Activated T-cell treated with anti-CD3 and anti-CD28 coated beads, Interleukin-2, amount 50 U/mL, for 24 hours (primary cell): Measurements from ENCODE around the gene MAG.

Experiments used
- DNase-seq: peaks from one replicate; pipeline ENCODE4 v3.0.0-alpha.2; 2020
- H3K27ac Mint-ChIP-seq: 2 replicates; pipeline ENCODE4 v1.8.0; 2020; ENCODE audit warnings: mild to moderate bottlenecking, mixed read lengths
- H3K27me3 Mint-ChIP-seq: 2 replicates; pipeline ENCODE4 v1.8.0; 2020; ENCODE audit warnings: mixed read lengths
- H3K36me3 Mint-ChIP-seq: 2 replicates; pipeline ENCODE4 v1.8.0; 2020; ENCODE audit warnings: low read depth, mixed read lengths
- H3K4me1 Mint-ChIP-seq: 2 replicates; pipeline ENCODE4 v1.8.0; 2020; ENCODE audit warnings: low read depth, mixed read lengths
- H3K4me3 Mint-ChIP-seq: 2 replicates; pipeline ENCODE4 v1.8.0; 2020; ENCODE audit warnings: mild to moderate bottlenecking, moderate library complexity, mixed read lengths
- H3K9me3 Mint-ChIP-seq: 2 replicates; pipeline ENCODE4 v1.8.0; 2020; ENCODE audit warnings: mixed read lengths

Gene MAG

DNA sequence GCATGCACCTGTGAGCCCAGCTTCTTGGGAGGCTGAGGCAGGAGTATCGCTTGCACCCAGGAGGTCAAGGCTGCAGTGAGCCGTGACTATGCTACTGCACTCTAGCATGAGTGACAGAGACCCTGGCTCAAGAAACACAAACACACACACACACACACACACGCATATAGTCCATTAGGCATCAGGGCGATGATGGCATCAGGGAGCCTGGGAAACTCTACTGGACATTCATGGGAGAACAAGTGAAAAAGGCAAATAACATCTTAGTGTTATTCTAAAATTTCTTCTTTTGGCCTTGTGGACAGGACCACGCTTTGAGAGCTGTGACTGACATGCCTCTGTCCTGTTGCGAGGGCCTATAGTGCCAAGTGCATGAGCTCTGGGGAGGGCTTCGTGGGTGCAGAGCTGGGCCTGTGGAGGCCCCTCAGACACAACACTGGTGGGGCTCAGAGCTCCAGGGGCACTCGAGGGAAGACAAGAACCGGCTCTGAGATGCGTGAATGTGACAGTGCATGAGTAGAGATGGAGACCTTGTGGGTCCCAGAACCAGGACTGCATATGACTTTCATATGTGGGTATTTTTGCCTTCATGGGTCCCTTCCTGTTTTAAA lies 31.2 kb upstream of the MAG start:
- DNase-seq, result peak; percentile 27
- H3K4me3 Mint-ChIP-seq, result no peak overlapping the region
- peak overlapping the region; percentile 66 for H3K27ac Mint-ChIP-seq

GRCh38 chr19:35261356-35262100 lies 30.4 kb upstream of the MAG start:
- Mint-ChIP-seq H3K27ac (peak overlapping the region; percentile 18), H3K4me3 (no peak overlapping the region), H3K4me1 (peaks cover 36% of the 10 kb centered on the region), H3K36me3 (peaks cover 37% of the 10 kb centered on the region), H3K27me3 (no peaks in the 10 kb centered on the region), H3K9me3 (no peaks in the 10 kb centered on the region)
- DNase-seq, result peak; percentile 35

More for the DNA sequence above, 31.2 kb upstream of the MAG start:
- Mint-ChIP-seq H3K4me1 (peaks cover 31% of the 10 kb centered on the region), H3K9me3 (no peaks in the 10 kb centered on the region), H3K36me3 (peaks cover 30% of the 10 kb centered on the region), H3K27me3 (no peaks in the 10 kb centered on the region)

GRCh38 chr19:35262101-35262761 lies 29.7 kb upstream of the MAG start:
- Mint-ChIP-seq H3K4me3 (no peak overlapping the region), H3K36me3 (peaks cover 38% of the 10 kb centered on the region), H3K27me3 (no peaks in the 10 kb centered on the region), H3K4me1 (peaks cover 35% of the 10 kb centered on the region), H3K27ac (peak overlapping the region; percentile 13), H3K9me3 (no peaks in the 10 kb centered on the region)
- DNase-seq, result peak; percentile 33

DNA sequence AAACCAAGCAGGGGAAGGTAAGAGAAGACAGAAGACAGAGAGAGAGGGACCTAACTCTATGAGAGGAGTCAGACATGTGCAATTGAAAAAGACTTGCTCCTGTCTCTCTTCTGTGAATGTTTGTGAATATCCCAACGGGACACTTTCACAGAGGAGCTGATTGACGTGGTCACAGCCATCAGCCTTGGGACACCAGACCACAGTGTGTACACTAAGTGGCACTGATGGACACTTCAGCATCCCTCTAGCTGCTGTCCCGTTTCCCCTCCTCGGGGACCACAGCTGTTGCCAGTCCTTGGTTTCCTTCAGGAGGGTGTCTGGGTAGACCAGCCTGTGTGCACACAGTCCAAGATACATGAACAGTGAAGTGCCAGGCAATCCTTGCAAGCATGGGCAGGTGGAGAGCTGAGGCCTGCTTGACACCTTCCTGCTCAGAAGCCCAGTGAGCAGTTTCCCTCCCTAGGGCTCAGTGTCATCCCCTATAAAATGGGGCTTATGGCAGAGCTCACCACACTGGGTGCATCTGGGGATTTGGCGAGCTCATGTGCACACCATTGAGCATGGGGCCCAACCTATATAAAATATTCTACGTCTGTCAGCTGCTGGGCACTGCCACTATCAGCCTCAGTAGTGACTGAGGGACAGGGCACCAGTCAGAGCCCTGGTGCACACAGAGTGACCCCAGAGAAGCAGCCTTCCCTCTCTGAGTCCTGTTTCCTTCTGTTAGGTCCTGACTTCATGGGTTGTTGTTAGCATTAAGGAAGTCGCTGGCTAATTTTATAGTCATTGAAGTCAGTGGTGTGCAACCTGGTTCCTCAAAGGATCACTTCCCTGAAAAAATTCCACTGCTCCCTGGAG lies 27.5 kb upstream of the MAG start:
- Mint-ChIP-seq H3K4me3 (no peak overlapping the region), H3K27me3 (no peaks in the 10 kb centered on the region), H3K27ac (peak overlapping the region; percentile 97), H3K4me1 (peaks cover 28% of the 10 kb centered on the region), H3K36me3 (peaks cover 41% of the 10 kb centered on the region), H3K9me3 (no peaks in the 10 kb centered on the region)
- DNase-seq, result peak; percentile 33

DNA sequence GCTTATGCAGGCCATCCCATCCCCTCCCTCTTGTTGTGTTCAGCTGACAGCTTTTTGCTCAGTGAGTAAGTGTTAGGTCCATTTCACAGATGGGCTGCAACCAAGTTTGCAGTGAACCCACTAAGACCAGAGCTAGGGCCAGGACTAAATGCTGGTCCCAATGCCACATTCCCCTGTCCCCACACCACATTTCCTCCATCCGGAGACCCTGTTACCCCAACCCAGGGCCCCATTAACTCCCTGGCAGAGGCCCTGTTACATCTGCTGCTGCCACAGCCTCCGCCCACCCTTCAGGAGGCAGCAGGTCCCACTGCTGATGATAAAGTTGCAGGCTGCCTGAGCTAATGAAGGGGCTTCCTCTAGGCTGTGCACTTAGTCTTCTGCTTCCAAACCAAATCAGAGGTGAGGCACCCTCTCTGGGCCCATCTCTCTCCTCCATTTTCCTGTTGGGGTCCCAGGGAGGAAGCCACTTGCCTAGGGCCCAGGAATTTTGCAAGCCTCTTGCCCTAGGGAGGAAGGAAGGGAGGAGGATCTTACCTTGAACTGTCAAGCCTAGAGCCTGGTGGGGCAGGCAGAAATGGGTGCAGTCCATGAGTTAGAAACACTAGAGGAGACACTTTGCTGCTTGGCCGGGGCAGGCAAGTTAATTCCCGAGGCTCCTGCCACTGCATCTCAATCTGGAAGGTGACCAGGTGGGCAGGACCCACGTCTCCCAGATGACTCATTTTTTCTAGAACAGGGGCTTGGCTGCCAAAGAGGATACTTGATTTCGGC lies 26.6 kb upstream of the MAG start:
- Mint-ChIP-seq H3K36me3 (peaks cover 42% of the 10 kb centered on the region), H3K27ac (peak overlapping the region; percentile 97), H3K27me3 (no peaks in the 10 kb centered on the region), H3K4me1 (peaks cover 30% of the 10 kb centered on the region), H3K9me3 (no peaks in the 10 kb centered on the region), H3K4me3 (peak overlapping the region; percentile 93)
- peak; percentile 32 for DNase-seq

DNA sequence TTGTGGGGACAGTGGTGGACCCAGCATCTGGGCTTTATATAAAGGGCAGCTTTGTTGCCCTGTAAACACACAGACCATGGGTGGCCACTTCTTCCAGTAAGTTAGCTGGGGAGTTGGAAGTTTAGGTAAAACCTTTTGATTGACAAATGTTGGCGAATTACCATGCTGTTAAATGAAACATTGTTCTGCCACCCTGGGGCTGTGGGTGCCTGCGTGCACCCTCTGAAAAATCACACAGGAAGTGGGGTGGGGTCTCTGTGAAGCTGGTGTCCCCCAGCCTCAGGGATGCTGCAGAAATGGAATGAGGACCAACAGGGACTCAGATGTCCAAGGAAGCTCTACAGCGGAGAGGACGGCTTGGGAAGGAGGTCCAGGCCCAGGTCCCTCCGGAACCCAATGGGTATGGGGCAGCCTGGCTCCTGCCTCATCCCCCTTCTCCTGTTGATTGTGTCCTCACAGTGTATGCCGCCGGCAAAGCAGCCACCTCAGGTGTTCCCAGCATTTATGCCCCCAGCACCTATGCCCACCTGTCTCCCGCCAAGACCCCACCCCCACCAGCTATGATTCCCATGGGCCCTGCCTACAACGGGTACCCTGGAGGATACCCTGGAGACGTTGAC lies 26.0 kb upstream of the MAG start:
- H3K36me3 Mint-ChIP-seq, result peaks cover 49% of the 10 kb centered on the region
- DNase-seq, result peak; percentile 32
- H3K4me3 Mint-ChIP-seq, result peak overlapping the region; percentile 93
- H3K27me3 Mint-ChIP-seq, result no peaks in the 10 kb centered on the region
- peaks cover 33% of the 10 kb centered on the region for H3K4me1 Mint-ChIP-seq
- peak overlapping the region; percentile 97 for H3K27ac Mint-ChIP-seq
- H3K9me3 Mint-ChIP-seq, result no peaks in the 10 kb centered on the region

DNA sequence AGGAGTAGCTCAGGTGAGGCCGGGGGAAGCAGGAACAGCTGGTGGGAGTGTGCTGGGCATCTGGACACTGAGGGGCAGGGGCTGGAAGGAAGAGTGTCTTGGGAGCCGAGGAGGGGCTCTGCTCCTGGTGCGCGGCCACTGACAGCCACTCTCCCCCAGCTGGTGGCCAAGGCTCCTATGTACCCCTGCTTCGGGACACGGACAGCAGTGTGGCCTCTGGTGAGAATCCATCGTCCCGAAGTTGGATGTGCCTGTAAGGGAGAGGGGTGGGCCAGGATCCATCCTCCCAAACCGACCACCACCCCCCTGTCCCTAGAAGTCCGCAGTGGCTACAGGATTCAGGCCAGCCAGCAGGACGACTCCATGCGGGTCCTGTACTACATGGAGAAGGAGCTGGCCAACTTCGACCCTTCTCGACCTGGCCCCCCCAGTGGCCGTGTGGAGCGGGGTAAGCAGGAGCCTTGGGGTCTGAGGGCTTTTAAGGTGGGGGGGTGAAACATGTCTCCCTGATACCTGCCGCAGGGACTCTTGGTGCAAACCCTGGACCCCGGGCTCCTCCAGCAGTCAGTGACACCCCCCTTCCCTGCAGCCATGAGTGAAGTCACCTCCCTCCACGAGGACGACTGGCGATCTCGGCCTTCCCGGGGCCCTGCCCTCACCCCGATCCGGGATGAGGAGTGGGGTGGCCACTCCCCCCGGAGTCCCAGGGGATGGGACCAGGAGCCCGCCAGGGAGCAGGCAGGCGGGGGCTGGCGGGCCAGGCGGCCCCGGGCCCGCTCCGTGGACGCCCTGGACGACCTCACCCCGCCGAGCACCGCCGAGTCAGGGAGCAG lies 25.2 kb upstream of the MAG start:
- H3K4me3 Mint-ChIP-seq, result peak overlapping the region; percentile 93
- H3K27me3 Mint-ChIP-seq, result no peaks in the 10 kb centered on the region
- no peaks in the 10 kb centered on the region for H3K9me3 Mint-ChIP-seq
- H3K4me1 Mint-ChIP-seq, result peaks cover 34% of the 10 kb centered on the region
- H3K36me3 Mint-ChIP-seq, result peaks cover 56% of the 10 kb centered on the region
- peak; percentile 63 for DNase-seq
- H3K27ac Mint-ChIP-seq, result peak overlapping the region; percentile 97

DNA sequence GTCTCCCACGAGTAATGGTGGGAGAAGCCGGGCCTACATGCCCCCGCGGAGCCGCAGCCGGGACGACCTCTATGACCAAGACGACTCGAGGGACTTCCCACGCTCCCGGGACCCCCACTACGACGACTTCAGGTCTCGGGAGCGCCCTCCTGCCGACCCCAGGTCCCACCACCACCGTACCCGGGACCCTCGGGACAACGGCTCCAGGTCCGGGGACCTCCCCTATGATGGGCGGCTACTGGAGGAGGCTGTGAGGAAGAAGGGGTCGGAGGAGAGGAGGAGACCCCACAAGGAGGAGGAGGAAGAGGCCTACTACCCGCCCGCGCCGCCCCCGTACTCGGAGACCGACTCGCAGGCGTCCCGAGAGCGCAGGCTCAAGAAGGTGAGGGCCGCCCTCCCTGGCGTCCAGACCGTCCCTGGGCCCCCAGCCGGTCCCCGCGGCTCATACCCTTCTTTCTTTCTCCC lies 24.6 kb upstream of the MAG start:
- DNase-seq, result peak; percentile 75

GRCh38 chr19:35267818-35268535 lies 24.0 kb upstream of the MAG start:
- H3K4me3 Mint-ChIP-seq, result peak overlapping the region; percentile 93
- no peaks in the 10 kb centered on the region for H3K27me3 Mint-ChIP-seq
- peak overlapping the region; percentile 97 for H3K27ac Mint-ChIP-seq
- H3K9me3 Mint-ChIP-seq, result no peaks in the 10 kb centered on the region
- H3K36me3 Mint-ChIP-seq, result peaks cover 64% of the 10 kb centered on the region
- peaks cover 40% of the 10 kb centered on the region for H3K4me1 Mint-ChIP-seq
- peak; percentile 85 for DNase-seq

More for the DNA sequence above, 24.6 kb upstream of the MAG start:
- Mint-ChIP-seq H3K4me1 (peaks cover 39% of the 10 kb centered on the region), H3K9me3 (no peaks in the 10 kb centered on the region), H3K36me3 (peaks cover 61% of the 10 kb centered on the region), H3K27ac (peak overlapping the region; percentile 97), H3K4me3 (peak overlapping the region; percentile 93), H3K27me3 (no peaks in the 10 kb centered on the region)

GRCh38 chr19:35268536-35269437 lies 23.2 kb upstream of the MAG start, which contains the start of gene USF2:
Gene USF2 (plus strand): TSS chr19:35268962. CDS start chr19:35269102, 140 bp downstream.
- H3K4me1 Mint-ChIP-seq, result peaks cover 42% of the 10 kb centered on the region
- H3K36me3 Mint-ChIP-seq, result peaks cover 72% of the 10 kb centered on the region
- H3K9me3 Mint-ChIP-seq, result no peaks in the 10 kb centered on the region
- peak within 1 kb of the TSS; percentile 97 for H3K27ac Mint-ChIP-seq
- H3K27me3 Mint-ChIP-seq, result no peaks in the 10 kb centered on the region
- peak; percentile 77 for DNase-seq
- peak within 1 kb of the TSS; percentile 93 for H3K4me3 Mint-ChIP-seq

- H3K4me1 Mint-ChIP-seq, result peaks cover 40% of the 10 kb centered on the region
- peak overlapping the region; percentile 68 for H3K4me3 Mint-ChIP-seq
- peak; percentile 85 for DNase-seq
- H3K27me3 Mint-ChIP-seq, result no peaks in the 10 kb centered on the region
- peak overlapping the region; percentile 71 for H3K27ac Mint-ChIP-seq
- no peaks in the 10 kb centered on the region for H3K9me3 Mint-ChIP-seq
- peaks cover 72% of the 10 kb centered on the region for H3K36me3 Mint-ChIP-seq
Observed at GRCh38 chr19:35269438-35270117, 22.4 kb upstream of the MAG start.
